T-cell (primary cell): Measurements from ENCODE around the gene HLCS. TPM values are rescaled to one million over a fixed set of nuclear protein-coding genes. Genes with fewer than 3 reads are reported as not detected.

Experiments
- ATAC-seq, 4 experiments: fragments of 200-7000 bp in 3 of 4; fragments of 150-1000 bp in 1 of 4; cut with Tn5 transposase; replicated peaks in 1 of 4; 1 replicate in 3 of 4; 2 replicates in 1 of 4; pipeline ENCODE4 v1.10.0; 2021; ENCODE audit warnings: moderate library complexity in 3 of 4, mild to moderate bottlenecking in 2 of 4, moderate number of reproducible peaks in 1 of 4
- CTCF ChIA-PET, 2 donors: fragments of 300-600 bp; sonication (Branson Sonifier 250); formaldehyde crosslinking; loops; one replicate each; lab custom pipeline; 2022; ENCODE audit warnings: antibody characterized with exemption in 2 of 2; lab: Charles Lee
- POLR2A ChIA-PET, 2 donors: fragments of 300-600 bp; sonication (Branson Sonifier 250); formaldehyde crosslinking; loops; one replicate each; lab custom pipeline; 2022; ENCODE audit warnings: antibody characterized with exemption in 2 of 2; lab: Charles Lee
- DNase-seq, 35 experiments: peaks; one replicate each; pipeline versions ENCODE4 v3.0.0 to v3.0.0-alpha.2; 2013 to 2023
- H3K27ac ChIP-seq: one replicate; pipeline ENCODE4 v1.5.1; 2013; ENCODE audit warnings: low read length
- H3K27me3 ChIP-seq, 2 experiments: replicated peaks in 1 of 2; 1 replicate in 1 of 2; 2 replicates in 1 of 2; pipeline versions ENCODE4 v1.6.1 to v1.7.0; 2013; ENCODE audit warnings: low read length in 1 of 2, mixed read lengths in 1 of 2; ENCODE audit not compliant: control insufficient read depth in 2 of 2, insufficient read depth in 2 of 2; ENCODE audit errors: extremely low read depth in 1 of 2
- H3K36me3 ChIP-seq, 2 donors: 1 replicate in 1 of 2; 2 replicates in 1 of 2; pipeline versions ENCODE4 v1.6.1 to v1.7.0; 2013; ENCODE audit warnings: low read length in 1 of 2; ENCODE audit not compliant: control insufficient read depth in 2 of 2, insufficient read depth in 1 of 2; ENCODE audit errors: extremely low read depth in 1 of 2
- H3K4me1 ChIP-seq, 2 experiments: 1 replicate in 1 of 2; 2 replicates in 1 of 2; pipeline versions ENCODE4 v1.6.1 to v1.7.0; 2013; ENCODE audit warnings: low read length in 2 of 2, mixed read lengths in 1 of 2; ENCODE audit not compliant: insufficient read depth in 2 of 2, control insufficient read depth in 1 of 2; ENCODE audit errors: extremely low read depth in 1 of 2
- H3K4me3 ChIP-seq, 2 donors: 1 replicate in 1 of 2; 2 replicates in 1 of 2; pipeline versions ENCODE4 v1.5.1 to v1.7.0; 2013; ENCODE audit warnings: mild to moderate bottlenecking in 2 of 2, low read length in 1 of 2, moderate library complexity in 1 of 2; ENCODE audit not compliant: control insufficient read depth in 1 of 2; ENCODE audit errors: extremely low read depth in 1 of 2
- H3K9me3 ChIP-seq: 2 replicates; pipeline ENCODE4 v1.7.0; 2013
- H3K27ac Mint-ChIP-seq, 2 donors: one replicate each; pipeline ENCODE4 v1.8.0; 2020 to 2021; ENCODE audit warnings: mild to moderate bottlenecking in 2 of 2, mixed read lengths in 2 of 2
- H3K27me3 Mint-ChIP-seq, 2 donors: one replicate each; pipeline ENCODE4 v1.8.0; 2021 to 2022; ENCODE audit warnings: mixed read lengths in 2 of 2
- H3K36me3 Mint-ChIP-seq: one replicate; pipeline ENCODE4 v1.8.0; 2021; ENCODE audit warnings: mixed read lengths
- H3K4me1 Mint-ChIP-seq, 3 donors: one replicate each; pipeline ENCODE4 v1.8.0; 2020 to 2022; ENCODE audit warnings: mixed read lengths in 3 of 3, mild to moderate bottlenecking in 1 of 3
- H3K4me3 Mint-ChIP-seq, 3 donors: one replicate each; pipeline ENCODE4 v1.8.0; 2020 to 2022; ENCODE audit warnings: mild to moderate bottlenecking in 3 of 3, mixed read lengths in 3 of 3, moderate library complexity in 3 of 3
- H3K9me3 Mint-ChIP-seq, 3 donors: one replicate each; pipeline ENCODE4 v1.8.0; 2020 to 2022; ENCODE audit warnings: mixed read lengths in 3 of 3
- WGBS: methylation state at CpG from one replicate; pipeline ENCODE4 v1.1.5; 2013; ENCODE audit warnings: missing lambda C conversion rate; ENCODE audit not compliant: insufficient coverage; 5-methylcytosine and 5-hydroxymethylcytosine counted together
- total RNA-seq, 35 experiments: library from RNA in 6 of 35; stranded (reverse) in 6 of 35; fragments of 120-200 nt in 1 of 35; gene quantifications; one replicate each; pipeline versions ENCODE4 v1.2.1 to v1.2.4 and lab custom pipeline; 2013 to 2026

Gene HLCS
- total RNA-seq, 5 donors from 2014 or later (not counting 1 experiment from before 2014, with no cell fraction given): 13.0 to 15.6 (median 13.8) TPM

GRCh38 chr21:36915014-36915695 is 51.3 kb downstream of the HLCS start:
- ATAC-seq: no peak
- CTCF ChIA-PET: no interaction called here

GRCh38 chr21:36914244-36915013 is 52.0 kb downstream of the HLCS start:
- POLR2A ChIA-PET: interaction anchor here in 1 of 2 donors (0.6 kb wide), 1 partner anchor 152 kb away, joined by 3 read pairs; no protein-coding TSS in a partner anchor
- peaks cover 0 to 3% of the 10 kb centered on the region in 2 experiments for H3K4me1 ChIP-seq
- Mint-ChIP-seq H3K36me3 (peaks cover 26% of the 10 kb centered on the region), H3K4me3 (no peak overlapping the region), H3K27ac (no peak overlapping the region), H3K4me1 (peaks cover 11 to 15% (median 13%) of the 10 kb centered on the region in 3 donors), H3K27me3 (no peaks in the 10 kb centered on the region), H3K9me3 (no peaks in the 10 kb centered on the region)
- CTCF ChIA-PET: no interaction called here
- H3K27me3 ChIP-seq: peaks cover 0 to 3% of the 10 kb centered on the region in 2 experiments
- H3K36me3 ChIP-seq: peaks cover 0 to 2% of the 10 kb centered on the region in 2 donors
- no peaks in the 10 kb centered on the region for H3K9me3 ChIP-seq
- ATAC-seq (no peak), DNase-seq (no peak)
- no peak overlapping the region for H3K4me3 ChIP-seq
- WGBS: 92% methylated on average over 8 of the region's 18 CpGs
- no peak overlapping the region for H3K27ac ChIP-seq

More at GRCh38 chr21:36915014-36915695, 51.3 kb downstream of the HLCS start:
- H3K27me3 Mint-ChIP-seq: no peaks in the 10 kb centered on the region
- Histone ChIP-seq H3K9me3 (no peaks in the 10 kb centered on the region), H3K27ac (no peak overlapping the region), H3K4me3 (no peak overlapping the region), H3K27me3 (peaks cover 0 to 3% of the 10 kb centered on the region in 2 experiments), H3K4me1 (peaks cover 0 to 3% of the 10 kb centered on the region in 2 experiments), H3K36me3 (peaks cover 0 to 2% of the 10 kb centered on the region in 2 donors)
- WGBS: 94% methylated on average over 6 of the region's 17 CpGs
- H3K4me1 Mint-ChIP-seq: peaks cover 9 to 11% (median 11%) of the 10 kb centered on the region in 3 donors
- H3K4me3 Mint-ChIP-seq: no peak overlapping the region
- no peaks in the 10 kb centered on the region for H3K9me3 Mint-ChIP-seq
- no peak overlapping the region for H3K27ac Mint-ChIP-seq
- H3K36me3 Mint-ChIP-seq: peaks cover 24% of the 10 kb centered on the region
- no peak for DNase-seq
- POLR2A ChIA-PET: interaction anchor here in 1 of 2 donors (0.6 kb wide), 1 partner anchor 151 kb away, joined by 3 read pairs; no protein-coding TSS in a partner anchor

GRCh38 chr21:36913247-36914169 is 53.0 kb downstream of the HLCS start:
- Mint-ChIP-seq H3K4me1 (peaks cover 11 to 15% (median 13%) of the 10 kb centered on the region in 3 donors), H3K27ac (no peak overlapping the region), H3K9me3 (no peaks in the 10 kb centered on the region), H3K27me3 (no peaks in the 10 kb centered on the region), H3K4me3 (no peak overlapping the region), H3K36me3 (peaks cover 21% of the 10 kb centered on the region)
- CTCF ChIA-PET: no interaction called here
- Histone ChIP-seq H3K9me3 (no peaks in the 10 kb centered on the region), H3K4me3 (no peak overlapping the region), H3K4me1 (peaks cover 0 to 3% of the 10 kb centered on the region in 2 experiments), H3K27me3 (peaks cover 0 to 3% of the 10 kb centered on the region in 2 experiments), H3K27ac (no peak overlapping the region), H3K36me3 (peaks cover 0 to 2% of the 10 kb centered on the region in 2 donors)
- POLR2A ChIA-PET: no interaction called here
- DNase-seq (no peak), ATAC-seq (no peak)
- WGBS: 87% methylated on average over 3 of the region's 8 CpGs

- Mint-ChIP-seq H3K27ac (no peak overlapping the region), H3K4me1 (peaks cover 0 to 4% (median 4%) of the 10 kb centered on the region in 3 donors), H3K36me3 (peaks cover 19% of the 10 kb centered on the region), H3K4me3 (no peak overlapping the region), H3K9me3 (no peaks in the 10 kb centered on the region), H3K27me3 (no peaks in the 10 kb centered on the region)
- Histone ChIP-seq H3K9me3 (no peaks in the 10 kb centered on the region), H3K4me3 (no peak overlapping the region), H3K27ac (no peak overlapping the region), H3K27me3 (peaks cover 0 to 3% of the 10 kb centered on the region in 2 experiments), H3K4me1 (no peaks in the 10 kb centered on the region), H3K36me3 (peaks cover 0 to 2% of the 10 kb centered on the region in 2 donors)
- WGBS: 91% methylated on average over 15 of the region's 17 CpGs
- DNase-seq (no peak), ATAC-seq (no peak)
- POLR2A ChIA-PET: no interaction called here
- CTCF ChIA-PET: interaction anchor here in 1 of 2 donors (0.6 kb wide), 1 partner anchor 1306 kb away, joined by 3 read pairs; no protein-coding TSS in a partner anchor
These were observed 55.7 kb downstream of the HLCS start for GRCh38 chr21:36910581-36911307.

GRCh38 chr21:36909901-36910561 is 56.4 kb downstream of the HLCS start:
- H3K27ac Mint-ChIP-seq: no peak overlapping the region
- H3K4me3 ChIP-seq: no peak overlapping the region
- H3K36me3 ChIP-seq: peaks cover 0 to 2% of the 10 kb centered on the region in 2 donors
- no peak for ATAC-seq
- no peak overlapping the region for H3K4me3 Mint-ChIP-seq
- H3K27ac ChIP-seq: no peak overlapping the region
- H3K4me1 Mint-ChIP-seq: peaks cover 0 to 4% (median 4%) of the 10 kb centered on the region in 3 donors
- no peaks in the 10 kb centered on the region for H3K9me3 Mint-ChIP-seq
- no peak for DNase-seq
- H3K4me1 ChIP-seq: no peaks in the 10 kb centered on the region
- WGBS: 65% methylated on average over 12 of the region's 16 CpGs
- POLR2A ChIA-PET: interaction anchor here in 1 of 2 donors (0.6 kb wide), 1 partner anchor 10 kb away, joined by 3 read pairs; no protein-coding TSS in a partner anchor
- CTCF ChIA-PET: no interaction called here
- peaks cover 0 to 3% of the 10 kb centered on the region in 2 experiments for H3K27me3 ChIP-seq
- H3K27me3 Mint-ChIP-seq: no peaks in the 10 kb centered on the region
- no peaks in the 10 kb centered on the region for H3K9me3 ChIP-seq
- peaks cover 16% of the 10 kb centered on the region for H3K36me3 Mint-ChIP-seq
